ENCODE results near the gene ZNF668. TPM values are rescaled to one million over a fixed set of nuclear protein-coding genes. Genes with fewer than 3 reads are reported as not detected.
A peak's percentile ranks its signal among the peaks of the same experiment; 100 is the strongest.

The ZNF668 gene
- polyA plus RNA-seq, 1 of the 3 experiments (the other 2 are of a cell fraction), result 13.6 TPM

GRCh38 chr16:31117384-31118222 lies 43.6 kb upstream of the ZNF668 start, which contains the start of gene KAT8 (continued):
- TF ChIP-seq RCOR1 (IDR thresholded peaks at IDR 0.05; ENCODE audit: low read length), result no peak; the same call in 1 of the 2 replicates

GRCh38 chr16:31114468-31114867 lies 40.4 kb upstream of the ZNF668 start:
- H3K4me3 ChIP-seq (ENCODE audit: low read depth in 2 of 2, low read length in 1 of 2), result no peak overlapping the region
- H4K20me1 ChIP-seq (ENCODE audit: insufficient read depth), result peaks cover 5% of the 10 kb centered on the region; the same call in 1 of the 2 replicates
- TF ChIP-seq REST (IDR thresholded peaks at IDR 0.05; ENCODE audit: low read depth, low read length), result no peak
- TF ChIP-seq TEAD4 (IDR thresholded peaks at IDR 0.05; ENCODE audit: borderline replicate concordance, insufficient read depth), result no peak
- TF ChIP-seq POLR2AphosphoS5 (IDR thresholded peaks at IDR 0.05; ENCODE audit: low read depth, low read length), result no peak
- no peak for TF ChIP-seq IRF3 (IDR thresholded peaks at IDR 0.05; ENCODE audit: low read depth, low read length)
- no peak for TF ChIP-seq CTCF (IDR thresholded peaks at IDR 0.05)
- 0 out of 2 replicates have a peak, but pooled peaks have one; percentile 7 for TF ChIP-seq JUND (IDR thresholded peaks at IDR 0.05)
- H3K27me3 ChIP-seq (ENCODE audit: insufficient read depth), result no peaks in the 10 kb centered on the region
- peaks cover 25 to 35% of the 10 kb centered on the region in 2 experiments for H3K36me3 ChIP-seq (replicated peaks in 1 of 2; ENCODE audit: control insufficient read depth in 1 of 2, insufficient read depth in 2 of 2, low read length in 1 of 2)
- DNase-seq, result no peak
- peaks cover 33% of the 10 kb centered on the region for H3K79me2 ChIP-seq (ENCODE audit: insufficient read depth)
- no peak overlapping the region for H2AFZ ChIP-seq (ENCODE audit: low read depth)
- no peak overlapping the region for H3K27ac ChIP-seq (ENCODE audit: low read depth in 2 of 2, low read length in 1 of 2)
- H3K9me3 ChIP-seq, result no peaks in the 10 kb centered on the region
- H3K9ac ChIP-seq, result no peak overlapping the region
- no peak overlapping the region for H3K4me2 ChIP-seq
- no peaks in the 10 kb centered on the region for H3K9me2 ChIP-seq
- CTCF ChIA-PET, result interaction anchor here (2.2 to 3.9 kb wide), 2 partner anchors 28 kb away, joined by 9 to 28 read pairs; no protein-coding TSS in a partner anchor
- peaks cover 17% of the 10 kb centered on the region for H3F3A ChIP-seq (replicated peaks; ENCODE audit: insufficient read depth)
- 92% methylated on average over 6 of the region's 8 CpGs for WGBS (ENCODE audit: low lambda C conversion rate)
- H3K4me1 ChIP-seq (ENCODE audit: control insufficient read depth in 1 of 2, insufficient read depth in 2 of 2, low read depth in 1 of 2, low read length in 1 of 2), result peaks cover 7 to 15% of the 10 kb centered on the region in 2 experiments; a peak in 3 of 4 replicates
- POLR2A ChIA-PET, result no interaction called here

Data from SK-N-SH (cell line).